DND-41 (cell line): ENCODE measurements around the gene THOC2.
"Not testable (repeated sequence)": the region's sequence is repeated elsewhere in the genome, so short reads cannot be mapped to it uniquely, and the experiment has no call there.

Experiments used
- ATAC-seq: fragments of 200-7000 bp; cut with Tn5 transposase; 3 replicates; pipeline ENCODE4 v1.9.1; 2021; ENCODE audit warnings: low read depth; ENCODE audit not compliant: insufficient read depth
- DNase-seq: peaks from one replicate; pipeline ENCODE4 v3.0.0-alpha.2; 2020
- H2AFZ ChIP-seq: 2 replicates; pipeline ENCODE4 v1.6.0; 2012; ENCODE audit warnings: low read depth, low read length
- H3K27ac ChIP-seq: 2 replicates; pipeline ENCODE4 v1.5.1; 2012; ENCODE audit warnings: low read length, inconsistent platforms
- H3K27me3 ChIP-seq: fragments of 200-600 bp; sonication (generic); 2 replicates; pipeline ENCODE4 v1.6.0; 2012; ENCODE audit warnings: low read length, mild to moderate bottlenecking, inconsistent platforms; ENCODE audit not compliant: insufficient read depth, poor library complexity
- H3K36me3 ChIP-seq: 2 replicates; pipeline ENCODE4 v1.5.1; 2012; ENCODE audit warnings: low read length, inconsistent platforms; ENCODE audit not compliant: insufficient read depth
- H3K4me1 ChIP-seq: 2 replicates; pipeline ENCODE4 v1.5.1; 2012; ENCODE audit warnings: mild to moderate bottlenecking, low read length; ENCODE audit not compliant: insufficient read depth
- H3K4me2 ChIP-seq: 2 replicates; pipeline ENCODE4 v1.6.0; 2012; ENCODE audit warnings: mild to moderate bottlenecking, moderate library complexity, low read length, inconsistent platforms; ENCODE audit not compliant: insufficient read depth
- H3K4me3 ChIP-seq, 2 experiments: fragments of 200-600 bp in 1 of 2; shearing (Covaris generic) in 1 of 2; 2 replicates each; pipeline ENCODE4 v1.5.1; 2012 to 2016; ENCODE audit warnings: inconsistent platforms in 2 of 2, low read length in 2 of 2, mild to moderate bottlenecking in 2 of 2, low read depth in 1 of 2, moderate library complexity in 1 of 2
- H3K79me2 ChIP-seq: 2 replicates; pipeline ENCODE4 v1.6.0; 2012; ENCODE audit warnings: low read length, inconsistent platforms; ENCODE audit not compliant: insufficient read depth
- H3K9ac ChIP-seq: 2 replicates; pipeline ENCODE4 v1.6.0; 2012; ENCODE audit warnings: low read depth, mild to moderate bottlenecking, inconsistent platforms, low read length, moderate library complexity
- H3K9me3 ChIP-seq: 2 replicates; pipeline ENCODE4 v1.5.1; 2012; ENCODE audit warnings: low read length, moderate library complexity, mild to moderate bottlenecking, inconsistent platforms; ENCODE audit not compliant: insufficient read depth, severe bottlenecking
- H4K20me1 ChIP-seq: 2 replicates; pipeline ENCODE4 v1.6.0; 2012; ENCODE audit warnings: low read length; ENCODE audit not compliant: insufficient read depth
- EZH2 ChIP-seq: IDR thresholded peaks from 3 replicates; pipeline ENCODE4 v1.6.1; 2012; ENCODE audit warnings: borderline replicate concordance, low read depth, mild to moderate bottlenecking, moderate library complexity, low read length, inconsistent platforms; ENCODE audit not compliant: severe bottlenecking
- TF ChIP-seq, protein P1 (sequence below): IDR thresholded peaks from 2 replicates; pipeline ENCODE4 v1.5.1; 2012; ENCODE audit warnings: borderline replicate concordance, low read length, moderate library complexity, mild to moderate bottlenecking; ENCODE audit not compliant: poor library complexity, severe bottlenecking; ENCODE audit errors: extremely low read depth

Gene THOC2

DNA sequence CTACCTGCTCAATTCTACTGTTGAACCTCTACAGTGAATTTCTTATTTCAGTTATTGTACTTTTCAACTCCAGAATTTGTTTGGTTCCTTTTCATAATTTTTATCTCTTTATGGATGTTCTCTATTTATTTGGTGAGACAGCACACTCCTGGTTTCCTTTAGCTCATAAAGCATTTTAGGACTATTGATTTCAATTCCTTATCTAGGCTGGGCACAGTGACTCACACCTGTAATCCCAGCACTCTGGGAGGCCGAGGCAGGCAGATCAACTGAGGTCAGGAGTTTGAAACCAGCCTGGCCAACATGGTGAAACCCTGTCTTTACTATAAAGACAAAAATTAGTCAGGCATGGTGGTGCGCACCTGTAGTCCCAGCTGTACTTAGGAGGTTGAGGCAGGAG is 57.7 kb downstream of the THOC2 start:
- no peak overlapping the region for H3K4me3 ChIP-seq
- no peak for DNase-seq
- peaks cover 68% of the 10 kb centered on the region for H3K36me3 ChIP-seq

DNA sequence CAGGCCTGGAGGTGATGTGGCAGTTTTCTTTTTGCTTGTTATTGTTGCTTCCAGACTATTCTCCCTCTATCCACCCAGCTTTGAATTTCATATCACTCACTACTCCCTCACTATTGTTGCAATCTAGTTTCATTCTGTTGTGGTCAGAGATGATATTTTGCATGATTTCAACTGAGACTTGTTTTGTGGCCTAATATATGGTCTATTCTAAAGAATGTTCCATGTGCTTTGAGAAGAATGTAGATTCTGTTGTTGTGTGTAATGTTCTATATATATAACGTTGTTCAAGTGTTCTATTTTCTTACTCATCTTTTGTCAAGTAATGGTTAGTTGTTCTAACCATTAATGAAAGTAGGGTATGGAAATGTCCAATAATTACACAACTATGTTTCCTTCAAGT is 59.0 kb downstream of the THOC2 start:
- no peaks in the 10 kb centered on the region for H3K9me3 ChIP-seq
- H3K4me2 ChIP-seq = no peak overlapping the region
- H3K9ac ChIP-seq = no peak overlapping the region
- peaks cover 71% of the 10 kb centered on the region for H3K36me3 ChIP-seq
- H3K27ac ChIP-seq = no peak overlapping the region
- no peak overlapping the region for H3K4me3 ChIP-seq
- DNase-seq (no peak), ATAC-seq (no peak)
- H3K79me2 ChIP-seq = no peaks in the 10 kb centered on the region
- TF ChIP-seq, protein P1, sequence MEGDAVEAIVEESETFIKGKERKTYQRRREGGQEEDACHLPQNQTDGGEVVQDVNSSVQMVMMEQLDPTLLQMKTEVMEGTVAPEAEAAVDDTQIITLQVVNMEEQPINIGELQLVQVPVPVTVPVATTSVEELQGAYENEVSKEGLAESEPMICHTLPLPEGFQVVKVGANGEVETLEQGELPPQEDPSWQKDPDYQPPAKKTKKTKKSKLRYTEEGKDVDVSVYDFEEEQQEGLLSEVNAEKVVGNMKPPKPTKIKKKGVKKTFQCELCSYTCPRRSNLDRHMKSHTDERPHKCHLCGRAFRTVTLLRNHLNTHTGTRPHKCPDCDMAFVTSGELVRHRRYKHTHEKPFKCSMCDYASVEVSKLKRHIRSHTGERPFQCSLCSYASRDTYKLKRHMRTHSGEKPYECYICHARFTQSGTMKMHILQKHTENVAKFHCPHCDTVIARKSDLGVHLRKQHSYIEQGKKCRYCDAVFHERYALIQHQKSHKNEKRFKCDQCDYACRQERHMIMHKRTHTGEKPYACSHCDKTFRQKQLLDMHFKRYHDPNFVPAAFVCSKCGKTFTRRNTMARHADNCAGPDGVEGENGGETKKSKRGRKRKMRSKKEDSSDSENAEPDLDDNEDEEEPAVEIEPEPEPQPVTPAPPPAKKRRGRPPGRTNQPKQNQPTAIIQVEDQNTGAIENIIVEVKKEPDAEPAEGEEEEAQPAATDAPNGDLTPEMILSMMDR = no peak
- no peak for TF ChIP-seq EZH2
- H3K27me3 ChIP-seq = no peaks in the 10 kb centered on the region
- no peaks in the 10 kb centered on the region for H3K4me1 ChIP-seq
- H2AFZ ChIP-seq = no peak overlapping the region
- no peaks in the 10 kb centered on the region for H4K20me1 ChIP-seq

More for the DNA sequence above, 57.7 kb downstream of the THOC2 start:
- no peak for TF ChIP-seq EZH2
- TF ChIP-seq, protein P1 = no peak
- H3K4me2 ChIP-seq = no peak overlapping the region
- no peak overlapping the region for H3K27ac ChIP-seq
- ATAC-seq = no peak
- no peaks in the 10 kb centered on the region for H3K4me1 ChIP-seq
- no peak overlapping the region for H2AFZ ChIP-seq
- no peak overlapping the region for H3K9ac ChIP-seq
- H3K79me2 ChIP-seq = peaks cover 1% of the 10 kb centered on the region; the same call in 1 of the 2 replicates
- no peaks in the 10 kb centered on the region for H3K27me3 ChIP-seq
- H3K9me3 ChIP-seq = no peaks in the 10 kb centered on the region
- H4K20me1 ChIP-seq = no peaks in the 10 kb centered on the region

- Histone ChIP-seq H3K27me3 (no peaks in the 10 kb centered on the region), H4K20me1 (no peaks in the 10 kb centered on the region), H3K79me2 (peaks cover 3% of the 10 kb centered on the region; the same call in 1 of the 2 replicates), H3K4me3 (no peak overlapping the region), H3K9me3 (no peaks in the 10 kb centered on the region), H3K9ac (no peak overlapping the region), H3K4me2 (no peak overlapping the region), H3K27ac (no peak overlapping the region), H3K36me3 (peaks cover 58% of the 10 kb centered on the region), H2AFZ (no peak overlapping the region), H3K4me1 (no peaks in the 10 kb centered on the region)
- TF ChIP-seq, protein P1 = no peak
- TF ChIP-seq EZH2 = no peak
- ATAC-seq = no peak
- DNase-seq = no peak
These were observed 67.7 kb downstream of the THOC2 start for GRCh38 chrX:123665197-123665596.

DNA sequence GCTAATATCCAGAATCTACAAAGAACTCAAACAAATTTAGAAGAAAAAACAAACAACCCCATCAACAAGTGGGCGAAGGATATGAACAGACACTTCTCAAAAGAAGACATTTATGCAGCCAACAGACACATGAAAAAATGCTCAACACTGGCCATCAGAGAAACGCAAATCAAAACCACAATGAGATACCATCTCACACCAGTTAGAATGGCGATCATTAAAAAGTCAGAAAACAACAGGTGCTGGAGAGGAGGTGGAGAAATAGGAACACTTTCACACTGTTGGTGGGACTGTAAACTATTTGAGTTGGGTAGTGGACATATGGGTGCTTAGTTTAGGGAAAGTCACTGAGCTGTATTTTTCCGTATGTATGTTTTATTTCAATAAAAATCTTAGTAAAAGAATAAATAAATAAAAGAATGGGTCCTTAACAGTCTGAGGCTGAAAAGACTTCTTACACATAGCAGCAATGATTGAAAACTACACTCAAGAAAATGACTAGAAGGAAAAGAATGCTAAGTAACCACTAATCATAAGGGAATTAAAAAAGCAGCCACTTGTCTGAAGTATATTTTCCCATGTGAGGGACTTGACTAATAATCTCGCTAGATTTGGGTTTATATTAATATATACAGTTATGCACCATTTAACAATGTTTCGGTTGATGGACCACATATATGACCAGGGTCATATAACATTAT is 68.2 kb downstream of the THOC2 start:
- H3K9me3 ChIP-seq, H3K4me1 ChIP-seq, H3K9ac ChIP-seq, H3K27me3 ChIP-seq, H3K4me2 ChIP-seq, H3K27ac ChIP-seq, H4K20me1 ChIP-seq, ATAC-seq, H2AFZ ChIP-seq, DNase-seq, H3K4me3 ChIP-seq, H3K79me2 ChIP-seq: not testable (repeated sequence)
- H3K36me3 ChIP-seq = peaks cover 58% of the 10 kb centered on the region

GRCh38 chrX:123663720-123664119 is 69.1 kb downstream of the THOC2 start:
- H3K27ac ChIP-seq, H3K4me2 ChIP-seq, H3K9ac ChIP-seq, H3K27me3 ChIP-seq, H3K79me2 ChIP-seq, H4K20me1 ChIP-seq, H2AFZ ChIP-seq, H3K4me3 ChIP-seq, H3K4me1 ChIP-seq, ATAC-seq, H3K9me3 ChIP-seq, DNase-seq: not testable (repeated sequence)
- H3K36me3 ChIP-seq = peaks cover 53% of the 10 kb centered on the region

DNA sequence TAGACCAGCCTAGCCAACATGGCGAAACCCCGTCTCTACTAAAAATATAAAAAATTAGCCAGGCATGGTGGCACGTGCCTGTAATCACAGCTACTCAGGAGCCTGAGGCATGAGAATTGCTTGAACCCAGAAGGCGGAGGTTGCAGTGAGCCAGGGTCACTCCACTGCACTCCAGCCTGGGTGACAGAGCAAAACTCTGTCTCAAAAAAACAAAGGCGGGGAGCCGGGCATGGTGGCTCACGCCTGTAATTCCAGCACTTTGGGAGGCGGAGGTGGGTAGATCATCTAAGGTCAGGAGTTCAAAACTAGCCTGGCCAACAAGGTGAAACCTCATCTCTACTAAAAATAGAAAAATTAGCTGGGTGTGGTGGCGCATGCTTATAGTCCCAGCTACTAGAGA is 76.3 kb downstream of the THOC2 start:
- not testable (repeated sequence) for H3K27me3 ChIP-seq, H3K9me3 ChIP-seq, H2AFZ ChIP-seq, H3K4me1 ChIP-seq, ATAC-seq, H3K9ac ChIP-seq, H3K4me3 ChIP-seq, H3K4me2 ChIP-seq, H4K20me1 ChIP-seq, DNase-seq, H3K27ac ChIP-seq
- peaks cover 22% of the 10 kb centered on the region; the same call in 1 of the 2 replicates for H3K79me2 ChIP-seq
- peaks cover 15% of the 10 kb centered on the region for H3K36me3 ChIP-seq
